Activated CD8-positive, alpha-beta T cell treated with anti-CD3 and anti-CD28 coated beads for 36 hours (primary cell): ENCODE results near the gene MAP3K7. TPM values are rescaled to one million over a fixed set of nuclear protein-coding genes. Genes with fewer than 3 reads are reported as not detected.

Experiments used
- ATAC-seq: fragments of 200-7000 bp; cut with Tn5 transposase; one replicate; pipeline ENCODE4 v1.10.0; 2021; ENCODE audit warnings: mild to moderate bottlenecking, moderate library complexity
- CTCF ChIA-PET: fragments of 350-600 bp; sonication (Branson Sonifier 250); formaldehyde crosslinking; loops from one replicate; lab custom pipeline; 2021; ENCODE audit warnings: antibody characterized with exemption; lab: Charles Lee
- POLR2A ChIA-PET: fragments of 350-600 bp; sonication (Branson Sonifier 250); formaldehyde crosslinking; loops from one replicate; lab custom pipeline; 2021; ENCODE audit warnings: antibody characterized with exemption; lab: Charles Lee
- DNase-seq: peaks from one replicate; pipeline ENCODE4 v3.0.0-alpha.2; 2020
- H3K27ac Mint-ChIP-seq: one replicate; pipeline ENCODE4 v1.8.0; 2021; ENCODE audit warnings: mild to moderate bottlenecking, mixed read lengths
- H3K27me3 Mint-ChIP-seq: one replicate; pipeline ENCODE4 v1.8.0; 2021; ENCODE audit warnings: mixed read lengths
- H3K36me3 Mint-ChIP-seq: one replicate; pipeline ENCODE4 v1.8.0; 2021; ENCODE audit warnings: low read depth, mixed read lengths
- H3K4me1 Mint-ChIP-seq: one replicate; pipeline ENCODE4 v1.8.0; 2021; ENCODE audit warnings: low read depth, mixed read lengths
- H3K4me3 Mint-ChIP-seq: one replicate; pipeline ENCODE4 v1.8.0; 2021; ENCODE audit warnings: mild to moderate bottlenecking, moderate library complexity, mixed read lengths
- H3K9me3 Mint-ChIP-seq: one replicate; pipeline ENCODE4 v1.8.0; 2021; ENCODE audit warnings: mixed read lengths
- CTCF ChIP-seq: fragments of 200-600 bp; IDR thresholded peaks from one replicate; pipeline ENCODE4 v1.8.0; 2022; ENCODE audit warnings: antibody characterized with exemption, mild to moderate bottlenecking
- intact Hi-C: fragments of 100-400 bp; cut with micrococcal nuclease; formaldehyde crosslinking; loops from one replicate; pipeline ENCODE4 v1.10.0; 2022
- total RNA-seq, 2 experiments: library from RNA; stranded (reverse); gene quantifications; one replicate each; pipeline ENCODE4 v1.2.3, GENCODE V29; 2021

The MAP3K7 gene
- total RNA-seq, 2 experiments from 2014 or later: 22.1 to 22.8 TPM

GRCh38 chr6:90557006-90557405 is 29.9 kb downstream of the MAP3K7 start:
- ChIA-PET POLR2A (no interaction called here), CTCF (interaction anchor here (1.6 kb wide), 1 partner anchor 16 kb away, joined by 3 read pairs; no protein-coding TSS in a partner anchor)
- ATAC-seq (no peak), DNase-seq (no peak)
- Mint-ChIP-seq H3K27ac (no peak overlapping the region), H3K36me3 (peaks cover 25% of the 10 kb centered on the region), H3K4me3 (no peak overlapping the region), H3K9me3 (no peaks in the 10 kb centered on the region), H3K4me1 (peaks cover 3% of the 10 kb centered on the region), H3K27me3 (no peaks in the 10 kb centered on the region)
- intact Hi-C loops: no loop called here
- TF ChIP-seq CTCF: no peak

DNA sequence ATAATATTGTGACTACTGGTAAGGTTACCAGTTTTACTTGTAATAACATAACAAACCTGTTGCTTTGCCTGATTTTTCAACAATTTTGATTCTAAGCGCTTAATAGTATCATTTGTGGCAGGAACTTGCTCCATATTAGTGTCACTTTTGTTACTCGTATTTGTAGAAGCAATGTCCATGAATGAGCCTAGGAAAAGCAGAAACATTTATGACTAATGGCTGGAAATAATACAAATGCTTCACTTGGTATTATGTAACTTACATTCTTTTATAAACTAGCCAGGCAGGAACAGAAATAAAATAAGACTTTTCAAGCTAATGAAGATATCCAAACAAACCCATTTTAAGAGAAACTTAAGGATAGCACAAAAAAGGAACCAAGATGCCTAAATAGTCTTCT is 38.9 kb downstream of the MAP3K7 start:
- peaks cover 26% of the 10 kb centered on the region for H3K36me3 Mint-ChIP-seq
- ATAC-seq (no peak), DNase-seq (no peak)
- H3K27me3 Mint-ChIP-seq: no peaks in the 10 kb centered on the region
- POLR2A ChIA-PET: no interaction called here
- intact Hi-C loops: no loop called here
- H3K4me3 Mint-ChIP-seq: no peak overlapping the region
- no peak for TF ChIP-seq CTCF
- H3K27ac Mint-ChIP-seq: no peak overlapping the region
- no peaks in the 10 kb centered on the region for H3K4me1 Mint-ChIP-seq
- no peaks in the 10 kb centered on the region for H3K9me3 Mint-ChIP-seq
- CTCF ChIA-PET: interaction anchor here (1.3 kb wide), 1 partner anchor 22 kb away, joined by 3 read pairs; no protein-coding TSS in a partner anchor

GRCh38 chr6:90547079-90547478 is 39.8 kb downstream of the MAP3K7 start:
- H3K9me3 Mint-ChIP-seq: no peaks in the 10 kb centered on the region
- ATAC-seq (no peak), DNase-seq (no peak)
- H3K27me3 Mint-ChIP-seq: no peaks in the 10 kb centered on the region
- H3K4me1 Mint-ChIP-seq: no peaks in the 10 kb centered on the region
- peaks cover 26% of the 10 kb centered on the region for H3K36me3 Mint-ChIP-seq
- no peak overlapping the region for H3K27ac Mint-ChIP-seq
- ChIA-PET POLR2A (no interaction called here), CTCF (interaction anchor here (1.0 to 1.3 kb wide), 2 partner anchors 8 to 23 kb away, joined by 3 read pairs; no protein-coding TSS in a partner anchor)
- no peak for TF ChIP-seq CTCF
- no peak overlapping the region for H3K4me3 Mint-ChIP-seq
- intact Hi-C loops: no loop called here

DNA sequence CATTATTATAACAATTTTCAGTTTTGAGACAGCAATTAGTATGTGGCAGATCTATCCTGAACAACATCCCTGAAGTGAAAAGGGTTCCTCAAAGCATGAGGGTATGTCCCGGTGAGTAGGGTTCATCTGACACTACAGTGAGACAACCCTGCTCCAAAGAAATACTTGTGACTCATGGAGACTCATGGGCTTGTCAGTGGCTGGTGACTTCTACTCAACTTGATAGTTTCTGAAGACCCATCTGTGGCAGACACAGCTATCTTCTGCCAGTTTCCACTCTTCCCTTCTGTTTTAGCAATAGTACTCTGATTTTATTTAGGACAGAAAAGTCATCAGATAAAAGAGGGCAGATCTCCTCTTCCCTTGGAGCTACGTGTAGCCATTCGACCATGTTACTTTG is 41.4 kb downstream of the MAP3K7 start:
- DNase-seq (no peak), ATAC-seq (peak; percentile 37)
- Mint-ChIP-seq H3K27ac (no peak overlapping the region), H3K27me3 (no peaks in the 10 kb centered on the region), H3K4me1 (no peaks in the 10 kb centered on the region), H3K4me3 (no peak overlapping the region), H3K9me3 (no peaks in the 10 kb centered on the region), H3K36me3 (peaks cover 24% of the 10 kb centered on the region)
- ChIA-PET POLR2A (no interaction called here), CTCF (interaction anchor here (1.2 kb wide), 1 partner anchor 9 kb away, joined by 3 read pairs; no protein-coding TSS in a partner anchor)
- TF ChIP-seq CTCF: no peak
- intact Hi-C loops: no loop called here

- intact Hi-C loops: no loop called here
- POLR2A ChIA-PET: no interaction called here
- Mint-ChIP-seq H3K27ac (no peak overlapping the region), H3K4me1 (no peaks in the 10 kb centered on the region), H3K36me3 (peaks cover 24% of the 10 kb centered on the region), H3K27me3 (no peaks in the 10 kb centered on the region), H3K4me3 (no peak overlapping the region), H3K9me3 (no peaks in the 10 kb centered on the region)
- ATAC-seq (no peak), DNase-seq (no peak)
- CTCF ChIA-PET: no interaction called here
- no peak for TF ChIP-seq CTCF
These were observed 42.1 kb downstream of the MAP3K7 start for GRCh38 chr6:90544741-90545140.
